ENCODE measurements around the gene TSPO.

- TF ChIP-seq CTCF (IDR thresholded peaks at IDR 0.05; ENCODE audit: low read length) (no peak), EZH2 (IDR thresholded peaks at IDR 0.05; ENCODE audit: borderline replicate concordance, low read length) (no peak)
These were observed 28.5 kb downstream of the TSPO start for GRCh38 chr22:43179911-43180195.

All from OCI-LY1 (cell line).